ENCODE results near the gene BHLHE23. TPM values are rescaled to one million over a fixed set of nuclear protein-coding genes. Genes with fewer than 3 reads are reported as not detected.
A peak's percentile ranks its signal among the peaks of the same experiment; 100 is the strongest.

Gene BHLHE23
- total RNA-seq, 1 experiment from 2014 or later = not detected

- no peaks in the 10 kb centered on the region for H3K36me3 ChIP-seq (ENCODE audit: insufficient read depth, low read length)
- H3K4me1 ChIP-seq (ENCODE audit: low read length) = peaks cover 26% of the 10 kb centered on the region
- no peak overlapping the region for H3K27ac ChIP-seq (ENCODE audit: low read length)
- H3K9ac ChIP-seq (ENCODE audit: low read length) = no peak overlapping the region
- H2AFZ ChIP-seq (ENCODE audit: low read length) = no peak overlapping the region
- H3K4me2 ChIP-seq (ENCODE audit: low read depth, low read length, poor library complexity, severe bottlenecking) = no peak overlapping the region
- H3K9me3 ChIP-seq (ENCODE audit: low read length) = no peaks in the 10 kb centered on the region
- DNase-seq = no peak
- no peaks in the 10 kb centered on the region for H3K27me3 ChIP-seq (ENCODE audit: low read length)
- no peaks in the 10 kb centered on the region; the same call in 1 of the 2 replicates for H4K20me1 ChIP-seq (ENCODE audit: insufficient read depth, low read depth, low read length)
- H3K79me2 ChIP-seq (ENCODE audit: low read length) = no peaks in the 10 kb centered on the region
- H3K4me3 ChIP-seq (ENCODE audit: low read length) = no peak overlapping the region
- no peaks in the 10 kb centered on the region for H3K9me2 ChIP-seq (replicated peaks; ENCODE audit: insufficient read depth, low read length)
Observed at GRCh38 chr20:62975251-62975760, 31.5 kb downstream of the BHLHE23 start.

GRCh38 chr20:62972845-62973745, 33.7 kb downstream of the BHLHE23 start:
- Histone ChIP-seq H3K36me3 (ENCODE audit: insufficient read depth, low read length) (no peaks in the 10 kb centered on the region), H3K4me2 (ENCODE audit: low read depth, low read length, poor library complexity, severe bottlenecking) (peak overlapping the region; percentile 25), H3K9me2 (replicated peaks; ENCODE audit: insufficient read depth, low read length) (no peaks in the 10 kb centered on the region), H3K27ac (ENCODE audit: low read length) (no peak overlapping the region), H3K4me1 (ENCODE audit: low read length) (peaks cover 19% of the 10 kb centered on the region), H3K79me2 (ENCODE audit: low read length) (no peaks in the 10 kb centered on the region), H2AFZ (ENCODE audit: low read length) (no peak overlapping the region), H3K4me3 (ENCODE audit: low read length) (no peak overlapping the region), H4K20me1 (ENCODE audit: insufficient read depth, low read depth, low read length) (no peaks in the 10 kb centered on the region; the same call in 1 of the 2 replicates), H3K9me3 (ENCODE audit: low read length) (no peaks in the 10 kb centered on the region), H3K27me3 (ENCODE audit: low read length) (no peaks in the 10 kb centered on the region), H3K9ac (ENCODE audit: low read length) (no peak overlapping the region)
- no peak for DNase-seq

GRCh38 chr20:62971950-62972844, 34.6 kb downstream of the BHLHE23 start:
- Histone ChIP-seq H3K9me3 (ENCODE audit: low read length) (no peaks in the 10 kb centered on the region), H3K4me3 (ENCODE audit: low read length) (no peak overlapping the region; the same call in 1 of the 2 replicates), H4K20me1 (ENCODE audit: insufficient read depth, low read depth, low read length) (no peaks in the 10 kb centered on the region; the same call in 1 of the 2 replicates)

GRCh38 chr20:62971211-62971949, 35.4 kb downstream of the BHLHE23 start:
- Histone ChIP-seq H3K27ac (ENCODE audit: low read length) (no peak overlapping the region), H3K9me2 (replicated peaks; ENCODE audit: insufficient read depth, low read length) (no peaks in the 10 kb centered on the region), H3K27me3 (ENCODE audit: low read length) (no peaks in the 10 kb centered on the region), H3K4me1 (ENCODE audit: low read length) (peaks cover 4% of the 10 kb centered on the region), H3K4me3 (ENCODE audit: low read length) (no peak overlapping the region), H3K9ac (ENCODE audit: low read length) (no peak overlapping the region), H3K9me3 (ENCODE audit: low read length) (no peaks in the 10 kb centered on the region), H2AFZ (ENCODE audit: low read length) (no peak overlapping the region), H3K79me2 (ENCODE audit: low read length) (no peaks in the 10 kb centered on the region), H4K20me1 (ENCODE audit: insufficient read depth, low read depth, low read length) (no peaks in the 10 kb centered on the region; the same call in 1 of the 2 replicates), H3K4me2 (ENCODE audit: low read depth, low read length, poor library complexity, severe bottlenecking) (no peak overlapping the region), H3K36me3 (ENCODE audit: insufficient read depth, low read length) (no peaks in the 10 kb centered on the region)
- DNase-seq = no peak

More at GRCh38 chr20:62971950-62972844, 34.6 kb downstream of the BHLHE23 start:
- no peaks in the 10 kb centered on the region for H3K36me3 ChIP-seq (ENCODE audit: insufficient read depth, low read length)
- no peaks in the 10 kb centered on the region for H3K79me2 ChIP-seq (ENCODE audit: low read length)
- H3K27ac ChIP-seq (ENCODE audit: low read length) = no peak overlapping the region
- H3K27me3 ChIP-seq (ENCODE audit: low read length) = no peaks in the 10 kb centered on the region
- 0 out of 2 replicates have a peak overlapping the region, but pooled peaks have one; percentile 29 for H3K9ac ChIP-seq (ENCODE audit: low read length)
- H3K4me1 ChIP-seq (ENCODE audit: low read length) = peaks cover 10% of the 10 kb centered on the region
- no peak overlapping the region for H2AFZ ChIP-seq (ENCODE audit: low read length)
- peak overlapping the region; percentile 25 for H3K4me2 ChIP-seq (ENCODE audit: low read depth, low read length, poor library complexity, severe bottlenecking)
- H3K9me2 ChIP-seq (replicated peaks; ENCODE audit: insufficient read depth, low read length) = no peaks in the 10 kb centered on the region
- peak; percentile 94 for DNase-seq

- Histone ChIP-seq H3K4me2 (ENCODE audit: low read depth, low read length, poor library complexity, severe bottlenecking) (no peak overlapping the region), H3K4me3 (ENCODE audit: low read length) (no peak overlapping the region), H3K27ac (ENCODE audit: low read length) (no peak overlapping the region), H3K4me1 (ENCODE audit: low read length) (peaks cover 4% of the 10 kb centered on the region), H3K9me3 (ENCODE audit: low read length) (no peaks in the 10 kb centered on the region), H3K9me2 (replicated peaks; ENCODE audit: insufficient read depth, low read length) (no peaks in the 10 kb centered on the region), H3K36me3 (ENCODE audit: insufficient read depth, low read length) (no peaks in the 10 kb centered on the region), H4K20me1 (ENCODE audit: insufficient read depth, low read depth, low read length) (no peaks in the 10 kb centered on the region; the same call in 1 of the 2 replicates), H2AFZ (ENCODE audit: low read length) (no peak overlapping the region), H3K9ac (ENCODE audit: low read length) (no peak overlapping the region), H3K79me2 (ENCODE audit: low read length) (no peaks in the 10 kb centered on the region), H3K27me3 (ENCODE audit: low read length) (no peaks in the 10 kb centered on the region)
- no peak for DNase-seq
Observed at GRCh38 chr20:62970307-62971210, 36.2 kb downstream of the BHLHE23 start.

- H3K36me3 ChIP-seq (ENCODE audit: insufficient read depth, low read length) = 0 out of 2 replicates have a peak, but pooled peaks cover 1% of the 10 kb centered on the region
- H3K79me2 ChIP-seq (ENCODE audit: low read length) = no peaks in the 10 kb centered on the region
- H3K4me3 ChIP-seq (ENCODE audit: low read length) = no peak overlapping the region
- H3K4me2 ChIP-seq (ENCODE audit: low read depth, low read length, poor library complexity, severe bottlenecking) = no peak overlapping the region
- H2AFZ ChIP-seq (ENCODE audit: low read length) = no peak overlapping the region
- H3K9ac ChIP-seq (ENCODE audit: low read length) = no peak overlapping the region
- H3K9me3 ChIP-seq (ENCODE audit: low read length) = no peaks in the 10 kb centered on the region
- no peaks in the 10 kb centered on the region; the same call in 1 of the 2 replicates for H4K20me1 ChIP-seq (ENCODE audit: insufficient read depth, low read depth, low read length)
- H3K27me3 ChIP-seq (ENCODE audit: low read length) = no peaks in the 10 kb centered on the region
- H3K9me2 ChIP-seq (replicated peaks; ENCODE audit: insufficient read depth, low read length) = no peaks in the 10 kb centered on the region
- H3K4me1 ChIP-seq (ENCODE audit: low read length) = peaks cover 4% of the 10 kb centered on the region
- no peak for DNase-seq
- no peak overlapping the region for H3K27ac ChIP-seq (ENCODE audit: low read length)
Observed at GRCh38 chr20:62969939-62970306, 36.8 kb downstream of the BHLHE23 start.

- Histone ChIP-seq H3K9ac (ENCODE audit: low read length) (no peak overlapping the region), H3K27me3 (ENCODE audit: low read length) (no peaks in the 10 kb centered on the region), H3K4me3 (ENCODE audit: low read length) (no peak overlapping the region), H4K20me1 (ENCODE audit: insufficient read depth, low read depth, low read length) (no peaks in the 10 kb centered on the region; the same call in 1 of the 2 replicates), H3K9me3 (ENCODE audit: low read length) (no peaks in the 10 kb centered on the region), H2AFZ (ENCODE audit: low read length) (no peak overlapping the region), H3K36me3 (ENCODE audit: insufficient read depth, low read length) (0 out of 2 replicates have a peak, but pooled peaks cover 4% of the 10 kb centered on the region), H3K9me2 (replicated peaks; ENCODE audit: insufficient read depth, low read length) (no peaks in the 10 kb centered on the region), H3K4me2 (ENCODE audit: low read depth, low read length, poor library complexity, severe bottlenecking) (no peak overlapping the region), H3K79me2 (ENCODE audit: low read length) (no peaks in the 10 kb centered on the region), H3K4me1 (ENCODE audit: low read length) (peaks cover 4% of the 10 kb centered on the region), H3K27ac (ENCODE audit: low read length) (no peak overlapping the region)
- DNase-seq = peak; percentile 53
Observed at GRCh38 chr20:62969179-62969760, 37.5 kb downstream of the BHLHE23 start.

All from Karpas-422 (cell line).